HG02571 (cell line): ENCODE measurements around the gene MARK2.
"Not testable (repeated sequence)": the region's sequence is repeated elsewhere in the genome, so short reads cannot be mapped to it uniquely, and the experiment has no call there.

ENCODE experiments used
- ATAC-seq: cut with Tn5 transposase; IDR thresholded peaks from one replicate; pipeline ENCODE4 v1.9.1; 2021; ENCODE audit warnings: mild to moderate bottlenecking, moderate library complexity; ENCODE audit not compliant: unreplicated experiment

Gene MARK2

DNA sequence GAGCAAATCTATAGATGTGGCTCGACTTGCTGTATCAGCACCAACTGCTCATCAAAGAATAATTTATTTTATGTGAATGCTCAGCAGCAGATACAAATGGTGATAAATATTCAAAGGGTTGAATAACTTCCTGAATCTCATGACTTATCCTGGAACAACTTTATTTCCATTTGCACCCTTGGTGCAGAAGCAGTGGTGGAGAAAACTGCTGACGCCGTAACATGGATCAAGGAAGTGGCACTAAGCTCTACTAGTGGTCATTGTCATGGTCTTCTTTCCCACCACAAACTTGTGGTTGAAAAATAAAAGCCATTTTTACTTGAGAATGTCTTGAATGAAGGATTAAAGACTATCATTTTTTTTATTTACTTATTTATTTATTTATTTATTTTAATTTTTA, 14.6 kb downstream of the MARK2 start:
- no peak for ATAC-seq

DNA sequence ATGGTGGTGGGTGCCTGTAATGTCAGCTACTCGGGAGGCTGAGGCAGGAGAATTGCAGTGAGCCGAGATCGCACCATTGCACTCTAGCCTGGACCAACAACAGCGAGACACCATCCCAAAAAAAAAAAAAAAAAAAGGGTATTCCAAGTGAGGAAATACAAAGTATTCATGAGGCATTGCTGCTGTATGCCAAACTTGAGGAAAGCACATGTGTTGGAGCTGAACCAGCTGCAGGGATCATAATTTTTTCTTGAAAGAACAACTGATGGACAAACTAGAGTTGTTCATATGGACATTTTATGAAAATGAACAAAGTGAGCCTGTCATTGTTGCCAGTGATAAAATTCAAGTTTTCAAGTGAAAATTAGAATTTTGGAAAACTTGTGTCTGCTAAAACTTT, 15.8 kb downstream of the MARK2 start:
- ATAC-seq: no peak

DNA sequence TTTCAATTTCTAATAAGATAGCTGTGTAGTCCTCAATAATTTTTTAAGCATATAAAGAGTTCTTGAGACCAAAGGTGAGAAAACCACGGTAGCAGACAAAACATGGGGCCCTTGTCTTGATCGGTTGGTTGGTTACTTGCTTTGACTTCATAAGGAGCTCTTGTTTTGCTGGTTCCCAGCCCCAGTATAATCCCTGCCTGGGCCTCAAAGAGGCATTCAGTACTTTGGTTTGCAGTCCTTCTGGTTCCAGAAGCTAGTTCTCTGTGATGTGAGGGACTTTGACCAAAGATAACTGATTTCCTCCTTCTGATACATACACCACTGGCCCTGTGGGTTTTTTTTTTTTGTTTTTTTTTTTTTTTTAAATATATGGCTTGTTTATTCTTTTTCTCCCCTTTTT, 17.1 kb downstream of the MARK2 start:
- ATAC-seq: no peak

DNA sequence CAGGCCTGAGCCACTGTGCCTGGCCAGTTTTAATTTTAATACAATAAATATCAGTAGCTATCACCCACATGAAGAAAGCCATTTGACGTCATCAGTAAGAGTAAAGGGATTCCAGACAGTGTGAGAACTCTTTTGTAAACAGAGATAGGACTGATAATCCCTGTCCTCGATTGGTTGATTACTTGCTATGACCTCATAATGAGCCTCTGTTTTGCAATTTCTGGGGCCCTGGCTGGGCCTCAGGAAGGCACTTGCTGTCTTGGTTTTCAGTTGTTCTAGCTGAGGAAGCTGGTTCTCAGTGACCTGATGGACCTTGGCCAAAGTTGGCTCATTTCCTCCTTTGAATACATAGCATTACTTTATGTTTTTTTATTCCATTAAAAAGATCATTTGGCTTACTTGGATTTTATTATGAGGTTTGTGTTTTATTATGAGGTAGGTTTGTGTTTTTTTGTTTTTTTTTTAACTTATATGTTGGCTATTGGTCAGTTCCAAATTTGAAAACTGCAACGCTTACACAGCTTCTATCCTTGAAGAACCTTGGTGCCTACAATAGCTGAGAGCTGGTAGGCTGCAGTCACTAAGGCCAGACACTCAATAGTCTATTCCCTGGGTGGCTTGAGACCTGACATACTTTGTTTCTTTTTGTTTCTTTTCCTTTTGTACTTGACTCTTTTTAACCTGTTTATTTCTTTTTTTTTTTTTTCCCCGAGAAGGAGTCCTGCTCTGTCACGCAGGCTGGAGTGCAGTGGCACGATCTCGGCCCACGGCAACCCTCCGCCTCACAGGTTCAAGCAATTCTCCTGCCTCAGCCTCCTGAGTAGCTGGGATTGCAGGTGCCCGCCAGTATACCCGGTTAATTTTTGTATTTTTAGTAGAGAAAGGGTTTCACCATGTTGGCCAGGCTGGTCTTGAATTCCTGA, 20.0 kb downstream of the MARK2 start:
- ATAC-seq: no peak

DNA sequence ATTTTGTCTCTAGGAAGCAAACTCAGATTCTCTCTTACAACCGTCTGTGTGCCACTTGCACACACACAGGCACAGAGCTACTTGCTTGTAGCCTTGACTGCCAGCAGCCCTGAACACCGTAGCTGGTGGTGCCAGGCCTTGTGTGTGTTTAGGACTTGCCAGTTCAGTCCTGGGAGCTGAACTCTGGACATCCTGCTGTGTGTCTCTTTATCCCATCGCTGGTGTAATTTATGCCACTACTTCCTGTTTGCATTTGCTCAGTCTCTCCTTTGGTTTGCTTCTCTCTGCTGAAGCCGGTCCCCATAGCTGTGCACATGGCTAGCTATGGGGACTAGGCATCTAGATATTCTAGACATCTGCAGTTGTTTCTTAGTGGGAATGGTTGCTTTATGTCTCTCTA, 24.0 kb downstream of the MARK2 start:
- no peak for ATAC-seq

DNA sequence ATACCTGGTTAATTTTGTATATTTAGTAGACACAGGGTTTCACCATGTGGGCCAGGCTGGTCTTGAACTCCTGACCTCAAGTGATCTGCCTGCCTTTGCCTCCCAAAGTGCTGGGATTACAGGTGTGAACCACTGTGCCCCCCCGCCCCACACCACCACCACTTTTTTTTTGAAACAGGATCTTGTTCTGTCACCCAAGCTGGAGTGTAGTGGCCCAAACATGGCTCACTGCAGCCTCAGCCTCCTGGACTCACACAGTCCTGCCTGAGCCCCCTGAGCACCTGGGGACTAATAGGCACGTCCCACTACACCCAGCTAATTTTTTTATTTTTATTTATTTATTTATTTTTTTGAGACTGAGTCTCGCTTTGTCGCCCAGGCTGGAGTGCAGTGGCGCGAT, 24.7 kb downstream of the MARK2 start:
- not testable (repeated sequence) for ATAC-seq

DNA sequence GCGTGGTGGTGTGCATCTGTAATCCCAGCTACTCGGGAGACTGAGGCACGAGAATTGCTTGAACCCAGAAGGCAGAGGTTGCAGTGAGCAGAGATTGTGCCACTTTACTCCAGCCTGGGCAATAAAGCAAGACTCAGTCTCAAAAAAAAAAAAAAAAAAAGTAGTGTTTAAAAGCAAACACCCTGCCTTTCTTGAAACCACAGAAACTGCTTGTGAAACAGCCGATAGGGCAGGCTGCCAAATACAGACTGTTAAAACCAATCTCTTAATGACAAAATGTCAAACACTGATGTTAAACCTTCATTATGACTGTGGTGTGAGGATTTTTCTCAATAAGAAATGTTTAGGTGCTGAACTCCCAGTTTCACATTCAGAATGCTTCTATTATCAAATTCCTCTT, 27.3 kb downstream of the MARK2 start:
- ATAC-seq: no peak

DNA sequence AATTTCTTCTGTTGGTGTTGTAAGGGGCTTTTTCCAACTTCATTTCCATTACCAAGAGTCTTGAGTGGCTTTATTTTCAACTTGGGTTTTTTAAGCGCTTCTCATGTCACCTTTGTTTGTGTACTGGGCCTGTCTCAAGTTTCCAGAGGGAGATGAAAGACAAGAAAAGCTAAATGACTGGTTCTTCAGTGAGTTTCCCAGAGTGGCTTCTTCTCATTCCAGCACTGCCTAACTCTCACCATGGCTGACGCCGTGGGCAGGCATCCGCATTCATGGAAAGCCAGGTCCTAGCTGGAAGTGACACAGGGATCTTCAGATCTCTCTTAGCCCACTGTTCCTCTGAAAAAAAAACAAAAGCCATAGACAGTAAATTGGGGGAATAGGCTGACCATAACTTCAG, 28.6 kb downstream of the MARK2 start:
- ATAC-seq: no peak

DNA sequence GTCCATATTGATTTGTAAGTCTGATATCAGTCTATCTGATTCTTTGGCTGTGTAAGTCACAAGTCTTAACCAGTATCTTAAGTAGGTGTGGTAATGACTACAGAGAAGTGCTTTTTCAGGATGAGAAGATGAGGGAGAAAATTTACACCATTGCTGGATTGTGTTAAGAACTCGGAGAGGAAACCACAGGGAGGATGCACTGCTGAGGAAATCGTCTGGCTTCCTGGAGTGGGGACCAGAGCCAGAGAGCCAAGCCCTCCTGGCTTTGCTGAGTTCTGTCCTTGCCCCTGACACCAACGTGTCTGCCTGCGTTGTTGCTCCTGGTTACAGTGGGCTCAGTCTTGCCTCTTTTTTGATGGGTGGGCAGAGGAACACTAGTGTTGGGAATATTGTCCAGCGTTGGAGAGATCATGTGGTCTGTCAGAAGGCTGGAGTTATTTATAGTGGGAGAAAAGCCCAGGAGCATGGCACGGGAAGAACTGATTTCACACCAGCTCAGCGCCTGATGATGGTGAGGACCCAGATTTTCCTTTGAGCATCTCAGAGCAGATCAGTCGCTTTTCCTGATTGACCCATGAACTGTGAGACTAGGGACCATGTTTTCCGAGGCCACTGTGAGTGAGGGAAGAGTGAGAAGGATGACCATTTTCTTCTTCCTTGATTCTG, 29.6 kb downstream of the MARK2 start:
- ATAC-seq: no peak

DNA sequence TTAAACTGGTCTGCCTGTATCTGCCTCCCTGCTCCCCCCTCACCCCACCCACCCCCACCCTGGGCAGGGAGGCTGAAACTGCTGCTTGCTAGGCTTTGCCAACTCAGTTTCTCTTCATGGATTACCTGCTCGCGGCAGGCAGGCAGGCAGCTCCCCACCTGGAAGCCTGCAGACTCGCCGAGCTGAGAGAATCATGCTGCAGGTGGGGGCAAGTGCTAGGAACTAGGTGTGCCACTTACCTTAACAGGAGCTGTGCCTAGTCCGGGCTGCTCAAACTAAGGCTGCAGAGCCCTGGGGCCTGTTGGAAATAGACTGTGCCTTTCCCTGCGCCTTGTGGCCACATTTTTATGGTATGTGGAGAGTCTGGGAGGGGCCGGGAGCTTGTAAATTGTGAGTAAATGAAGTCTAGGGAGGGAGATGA, 30.3 kb downstream of the MARK2 start:
- ATAC-seq: no peak

DNA sequence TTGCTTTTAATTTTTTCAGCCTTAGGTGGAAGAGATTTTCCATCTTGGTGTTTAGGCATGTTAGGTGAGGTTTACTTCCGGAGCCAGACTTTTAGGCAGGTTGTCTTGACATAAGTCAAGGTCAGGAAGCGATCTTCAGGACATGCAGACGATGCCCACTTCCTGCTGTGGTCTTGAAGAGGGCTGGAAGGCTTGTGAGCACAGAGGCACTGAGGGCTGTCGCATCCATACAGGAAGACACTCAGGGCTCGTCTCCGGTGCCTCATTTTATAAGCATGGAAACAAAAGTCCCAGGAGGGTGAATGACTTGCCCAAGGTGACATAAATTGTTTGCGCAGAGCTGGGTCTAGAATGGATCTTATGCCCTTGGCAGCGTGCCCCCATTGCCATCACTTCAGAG, 30.8 kb downstream of the MARK2 start:
- no peak for ATAC-seq

DNA sequence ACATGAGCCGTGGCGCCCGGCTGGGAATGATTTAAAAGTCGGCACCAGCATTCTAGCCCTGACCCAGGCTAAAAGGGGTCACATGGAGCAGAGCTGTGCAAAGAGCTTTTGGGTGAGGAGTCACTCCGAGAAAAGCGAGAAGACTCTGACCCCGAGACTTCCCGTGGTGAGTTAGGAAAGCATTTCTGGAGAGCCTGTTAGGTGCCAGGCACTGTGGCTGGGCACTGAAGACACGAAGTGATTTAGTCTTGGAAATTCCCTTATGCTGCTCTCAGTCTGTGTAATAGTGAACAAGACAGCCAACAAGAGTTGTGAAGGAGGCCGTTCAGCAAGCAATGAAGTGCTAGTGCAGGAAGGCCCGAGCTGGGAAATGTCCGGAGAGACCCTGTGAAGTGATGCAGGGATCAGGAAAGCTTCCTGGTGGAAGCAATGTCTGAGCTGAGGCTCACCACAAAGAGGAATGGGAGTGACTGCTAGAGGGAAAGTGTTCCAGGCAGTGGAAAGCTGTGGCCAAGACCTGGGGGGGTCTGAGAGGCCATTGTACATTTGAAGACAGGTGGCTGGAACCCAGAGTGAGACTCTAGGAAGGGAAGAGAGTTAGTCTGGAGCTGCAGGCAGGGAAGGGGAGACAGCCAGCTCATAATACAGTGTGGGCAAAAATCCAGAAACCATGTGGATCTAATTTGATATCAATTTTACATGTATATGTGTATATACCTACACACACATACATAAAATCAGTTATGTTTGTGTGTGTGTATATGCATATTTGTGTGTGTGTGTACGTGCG, 31.6 kb downstream of the MARK2 start:
- ATAC-seq: no peak

DNA sequence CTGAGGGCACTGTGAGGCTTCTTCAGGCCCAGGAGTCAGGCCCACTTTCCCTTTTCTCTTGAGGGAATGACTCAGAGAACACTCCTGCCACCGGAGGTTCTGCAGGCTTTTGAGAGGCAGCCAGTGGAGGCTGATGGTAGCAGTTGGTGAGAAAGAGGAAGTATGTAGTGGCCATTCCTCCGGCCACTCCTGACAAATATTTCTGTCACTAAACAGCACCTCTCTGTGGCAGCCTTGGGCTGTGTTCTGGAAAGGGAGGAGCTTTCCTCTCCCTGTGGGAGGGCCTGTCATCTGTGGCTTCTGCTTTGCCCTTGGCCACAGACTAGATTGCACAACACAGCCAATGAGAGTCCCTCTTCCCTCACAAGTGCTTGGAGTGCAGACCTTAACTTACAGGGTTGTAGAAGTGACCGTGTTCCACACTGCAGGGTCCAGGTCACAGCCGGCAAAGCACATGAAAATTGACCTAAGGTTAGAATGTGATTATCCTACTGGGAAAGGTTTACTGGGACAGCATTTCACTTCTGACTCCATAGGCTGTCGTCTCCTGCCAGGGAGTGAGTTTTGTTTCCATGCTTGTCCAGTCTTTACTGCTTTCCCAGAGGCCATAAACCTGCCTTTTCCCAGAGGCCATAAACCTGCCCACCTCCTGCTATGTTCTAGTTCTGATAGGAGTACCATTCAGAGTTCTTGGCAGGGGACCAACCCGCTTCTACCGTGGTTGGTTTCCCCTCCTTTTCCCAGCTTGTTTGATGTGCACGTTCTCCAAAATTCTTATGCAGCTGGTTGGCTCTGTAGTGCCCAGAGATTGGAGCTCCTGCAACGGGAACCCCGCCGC, 33.3 kb downstream of the MARK2 start:
- ATAC-seq: peak; percentile 92

DNA sequence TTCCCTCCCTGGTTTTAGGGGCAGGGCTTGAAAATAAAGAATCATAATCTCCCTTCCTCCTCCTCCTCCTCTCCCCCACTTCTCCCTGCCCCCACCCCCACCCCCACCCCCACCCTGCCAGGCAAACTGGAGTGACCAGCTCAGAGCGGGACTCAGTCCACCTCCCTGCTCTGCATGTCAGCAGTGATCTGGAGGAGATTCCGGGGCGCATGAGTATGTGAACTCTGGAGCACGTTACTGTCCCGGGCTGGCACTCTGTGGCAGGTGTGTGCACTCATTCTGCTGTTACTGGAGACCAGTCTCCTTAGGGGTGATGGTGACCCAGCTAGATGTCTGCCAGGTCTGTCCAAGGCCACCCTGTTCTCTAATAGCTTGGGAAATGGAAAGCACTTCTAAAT, 33.9 kb downstream of the MARK2 start:
- no peak for ATAC-seq

DNA sequence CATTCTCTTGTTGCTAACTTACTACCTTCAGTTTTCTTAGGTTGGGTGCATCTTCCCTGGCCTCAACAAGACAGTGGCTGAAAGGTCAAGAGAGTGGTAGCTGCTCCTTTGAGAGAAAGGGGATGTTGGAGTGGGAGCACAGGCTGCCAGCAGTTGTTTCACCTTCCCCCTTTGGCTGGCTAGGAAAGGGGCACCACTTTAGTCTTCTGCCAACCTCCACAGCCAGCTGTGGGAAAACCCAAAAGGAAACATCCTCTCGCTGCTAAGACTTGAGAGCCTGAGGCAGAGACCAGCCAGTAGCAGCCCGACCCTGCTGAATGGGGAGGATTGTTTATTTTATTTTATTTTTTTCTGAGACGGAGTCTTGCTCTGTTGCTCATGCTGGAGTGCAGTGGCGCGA, 34.4 kb downstream of the MARK2 start:
- ATAC-seq: no peak

DNA sequence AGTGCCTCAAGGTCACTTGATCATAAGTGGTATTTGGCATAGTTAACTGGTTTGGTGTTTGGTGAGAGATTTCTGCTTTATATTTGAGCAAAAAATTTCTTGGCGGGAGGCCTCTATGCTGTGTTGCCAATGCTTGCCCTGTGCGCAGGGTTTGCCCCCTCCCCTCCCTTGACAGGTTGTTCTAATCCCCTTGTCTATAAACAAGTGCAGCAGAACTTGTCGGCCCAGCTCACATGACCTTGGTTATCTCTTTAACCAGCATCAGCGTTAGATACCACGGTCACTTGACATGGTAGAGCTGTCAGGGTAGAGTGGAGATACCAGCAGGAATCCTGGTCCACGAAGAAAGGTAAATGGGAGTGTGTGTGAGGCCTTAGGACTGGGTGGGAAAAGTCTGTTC, 35.6 kb downstream of the MARK2 start:
- ATAC-seq: no peak

DNA sequence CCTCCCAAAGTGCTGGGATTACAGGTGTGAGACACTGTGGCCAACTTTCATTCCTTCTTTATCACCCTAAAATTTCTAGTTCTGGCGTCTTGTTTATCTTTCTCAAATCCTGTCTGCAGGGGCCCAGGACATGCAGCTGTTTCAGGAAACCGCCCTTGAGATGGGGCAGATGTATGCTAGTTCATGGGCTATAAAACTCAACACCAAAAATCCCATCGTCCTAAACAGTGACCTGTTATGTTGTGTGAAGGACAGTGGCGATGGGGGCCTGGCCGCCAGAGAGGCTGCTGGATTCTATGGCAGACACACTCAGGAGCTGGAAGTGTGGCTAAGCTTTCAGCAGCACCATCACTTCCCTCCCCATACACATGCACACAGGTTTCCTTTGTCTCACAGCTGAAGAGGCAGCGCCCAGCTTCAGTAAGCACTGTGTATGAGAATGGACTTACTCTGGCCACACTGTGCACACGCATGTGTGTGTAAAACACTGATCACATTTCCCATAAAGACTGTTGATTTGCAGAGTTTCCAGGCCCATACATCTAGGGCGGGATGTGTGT, 36.7 kb downstream of the MARK2 start:
- ATAC-seq: no peak

DNA sequence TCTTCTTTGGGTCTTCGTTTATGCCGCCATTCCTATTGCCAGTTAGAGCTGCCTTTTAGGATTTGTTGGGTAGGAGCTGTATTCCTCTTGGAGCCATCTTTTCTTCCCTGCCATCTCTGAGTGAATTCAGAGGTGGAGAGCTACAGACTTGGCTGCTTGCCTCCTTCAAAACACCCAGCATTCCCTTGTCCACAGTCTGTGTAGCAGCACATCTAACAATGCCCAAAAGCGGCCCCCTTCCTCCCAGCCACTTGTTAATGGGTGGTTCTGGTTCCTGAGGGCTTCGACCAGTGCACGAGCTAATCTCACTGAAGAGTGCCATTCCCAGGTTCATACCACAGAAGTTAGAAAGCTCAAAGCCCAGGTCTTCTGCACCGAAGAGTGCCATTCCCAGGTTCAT, 37.7 kb downstream of the MARK2 start:
- ATAC-seq: no peak

DNA sequence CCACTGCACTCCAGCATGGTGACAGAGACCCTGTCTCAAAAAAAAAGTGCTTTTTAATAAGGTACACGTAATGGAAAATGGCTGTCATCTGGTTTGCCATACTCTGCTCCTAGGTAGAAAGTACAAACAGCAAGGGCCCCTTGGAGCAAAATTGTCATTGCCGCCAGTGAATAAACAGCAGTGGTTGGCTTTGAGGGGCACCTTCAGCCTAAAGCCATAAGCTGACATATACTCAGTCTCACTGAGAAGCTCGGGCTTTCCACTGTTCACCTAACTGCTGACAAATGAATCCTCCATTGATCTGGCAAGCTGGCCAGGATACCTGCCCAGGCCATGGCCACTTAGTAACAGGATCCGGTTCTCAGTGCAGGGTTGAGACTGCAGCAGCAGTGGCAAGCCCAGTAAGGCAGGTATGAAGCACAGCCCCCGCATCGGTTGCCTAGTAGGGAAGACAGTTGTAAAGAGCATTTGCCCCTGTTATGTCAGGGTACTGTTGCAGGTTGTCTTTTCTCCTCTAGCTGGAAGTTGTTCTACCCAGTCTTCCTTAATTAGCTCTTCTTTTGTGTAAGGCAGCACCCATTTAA, 38.8 kb downstream of the MARK2 start:
- ATAC-seq: no peak
